ENCODE data around the gene LRRN4. TPM values are rescaled to one million over a fixed set of nuclear protein-coding genes. Genes with fewer than 3 reads are reported as not detected.

Gene LRRN4
- total and polyA plus RNA-seq, 2 experiments from 2014 or later, result 135 to 227 TPM

- Histone ChIP-seq H3K4me3 (no peak overlapping the region), H3K27ac (peak overlapping the region; percentile 98), H3K4me1 (ENCODE audit: low read depth) (peaks cover 80% of the 10 kb centered on the region), H3K9me3 (ENCODE audit: low read depth) (no peaks in the 10 kb centered on the region), H3K27me3 (no peaks in the 10 kb centered on the region), H3K36me3 (peaks cover 29% of the 10 kb centered on the region)
- no peak for DNase-seq (ENCODE audit: low read depth in 1 of 2, low spot score in 1 of 2)
- no peak for TF ChIP-seq CTCF (IDR thresholded peaks at IDR 0.05; ENCODE audit: low read depth, low read length)
Observed at GRCh38 chr20:6030453-6031080, 23.3 kb downstream of the LRRN4 start.

GRCh38 chr20:6029538-6029937 is 24.3 kb downstream of the LRRN4 start:
- H3K27me3 ChIP-seq, result no peaks in the 10 kb centered on the region
- peak in 1 of 2 donors; percentile 45 for DNase-seq (ENCODE audit: low read depth in 1 of 2, low spot score in 1 of 2)
- H3K27ac ChIP-seq, result peak overlapping the region; percentile 98
- peaks cover 69% of the 10 kb centered on the region for H3K4me1 ChIP-seq (ENCODE audit: low read depth)
- TF ChIP-seq CTCF (IDR thresholded peaks at IDR 0.05; ENCODE audit: low read depth, low read length), result no peak
- no peak overlapping the region for H3K4me3 ChIP-seq
- H3K36me3 ChIP-seq, result peaks cover 39% of the 10 kb centered on the region
- no peaks in the 10 kb centered on the region for H3K9me3 ChIP-seq (ENCODE audit: low read depth)

GRCh38 chr20:6028818-6029217 is 25.0 kb downstream of the LRRN4 start:
- TF ChIP-seq CTCF (IDR thresholded peaks at IDR 0.05; ENCODE audit: low read depth, low read length), result no peak
- peaks cover 46% of the 10 kb centered on the region for H3K36me3 ChIP-seq

GRCh38 chr20:6026051-6026450 is 27.8 kb downstream of the LRRN4 start:
- H3K36me3 ChIP-seq, result peaks cover 51% of the 10 kb centered on the region
- DNase-seq (ENCODE audit: low read depth in 1 of 2, low spot score in 1 of 2), result no peak

More at GRCh38 chr20:6028818-6029217, 25.0 kb downstream of the LRRN4 start:
- peak overlapping the region; percentile 85 for H3K27ac ChIP-seq
- H3K27me3 ChIP-seq, result no peaks in the 10 kb centered on the region
- H3K9me3 ChIP-seq (ENCODE audit: low read depth), result no peaks in the 10 kb centered on the region
- no peak for DNase-seq (ENCODE audit: low read depth in 1 of 2, low spot score in 1 of 2)
- peaks cover 65% of the 10 kb centered on the region for H3K4me1 ChIP-seq (ENCODE audit: low read depth)
- H3K4me3 ChIP-seq, result no peak overlapping the region

GRCh38 chr20:6024768-6025167 is 29.1 kb downstream of the LRRN4 start:
- Histone ChIP-seq H3K36me3 (peaks cover 51% of the 10 kb centered on the region), H3K27me3 (no peaks in the 10 kb centered on the region), H3K4me3 (no peak overlapping the region), H3K9me3 (ENCODE audit: low read depth) (no peaks in the 10 kb centered on the region), H3K27ac (no peak overlapping the region), H3K4me1 (ENCODE audit: low read depth) (peaks cover 25% of the 10 kb centered on the region)
- TF ChIP-seq CTCF (IDR thresholded peaks at IDR 0.05; ENCODE audit: low read depth, low read length), result no peak
- DNase-seq (ENCODE audit: low read depth in 1 of 2, low spot score in 1 of 2), result no peak

More at GRCh38 chr20:6026051-6026450, 27.8 kb downstream of the LRRN4 start:
- Histone ChIP-seq H3K27ac (peak overlapping the region; percentile 37), H3K4me3 (no peak overlapping the region), H3K27me3 (no peaks in the 10 kb centered on the region), H3K4me1 (ENCODE audit: low read depth) (peaks cover 37% of the 10 kb centered on the region), H3K9me3 (ENCODE audit: low read depth) (no peaks in the 10 kb centered on the region)
- no peak for TF ChIP-seq CTCF (IDR thresholded peaks at IDR 0.05; ENCODE audit: low read depth, low read length)
